HG02938 (cell line): ENCODE results near the gene C16orf89.

Source experiments
- ATAC-seq: cut with Tn5 transposase; IDR thresholded peaks from one replicate; pipeline ENCODE4 v1.9.1; 2021; ENCODE audit warnings: mild to moderate bottlenecking, moderate library complexity; ENCODE audit not compliant: unreplicated experiment

Gene C16orf89

DNA sequence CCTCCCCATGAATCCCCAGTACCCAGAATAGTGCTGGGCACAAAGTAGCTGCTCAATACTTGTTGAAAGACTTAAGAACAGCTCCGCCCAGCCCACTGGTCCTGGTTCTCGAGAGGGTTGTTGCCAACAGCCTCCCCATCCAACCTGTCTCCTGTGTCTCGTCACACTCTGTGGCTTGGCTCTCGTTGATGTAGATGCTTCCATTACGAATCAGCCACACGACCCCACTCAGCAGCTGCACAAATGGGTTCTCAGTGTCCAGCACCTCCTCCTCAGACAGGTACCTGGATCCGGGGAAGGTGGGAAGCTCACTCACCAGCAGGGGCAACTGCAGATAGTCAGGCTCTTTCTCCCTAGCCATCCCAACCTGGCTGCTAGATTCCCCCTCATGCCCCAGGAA lies 34.2 kb downstream of the C16orf89 start:
- ATAC-seq: no peak

GRCh38 chr16:5030251-5030870 lies 35.4 kb downstream of the C16orf89 start:
- no peak for ATAC-seq

DNA sequence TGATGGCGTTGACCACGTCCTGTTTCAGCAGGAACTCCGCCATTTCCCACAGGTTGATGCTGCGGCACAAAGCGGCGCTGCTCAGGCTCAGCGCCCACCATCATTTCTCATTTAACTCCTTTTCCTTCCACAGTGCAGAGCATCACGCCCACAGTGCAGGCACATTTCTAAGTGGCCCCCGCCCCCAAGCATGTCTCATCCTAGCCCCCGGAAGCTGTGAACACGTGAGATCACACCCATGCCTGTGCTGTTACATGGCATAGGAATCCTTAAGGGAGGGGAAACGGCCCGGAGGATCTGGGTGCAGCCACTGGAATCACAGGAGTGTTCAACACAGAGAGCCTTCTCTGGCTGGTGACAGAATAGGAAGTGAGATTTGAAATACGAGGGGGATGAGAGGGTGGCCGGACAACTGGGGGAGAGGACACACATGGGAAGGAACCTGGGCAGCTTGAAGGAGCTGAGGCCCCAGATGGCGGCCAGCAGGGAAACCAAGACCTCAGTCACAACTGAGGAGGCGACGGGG lies 36.7 kb downstream of the C16orf89 start:
- no peak for ATAC-seq

DNA sequence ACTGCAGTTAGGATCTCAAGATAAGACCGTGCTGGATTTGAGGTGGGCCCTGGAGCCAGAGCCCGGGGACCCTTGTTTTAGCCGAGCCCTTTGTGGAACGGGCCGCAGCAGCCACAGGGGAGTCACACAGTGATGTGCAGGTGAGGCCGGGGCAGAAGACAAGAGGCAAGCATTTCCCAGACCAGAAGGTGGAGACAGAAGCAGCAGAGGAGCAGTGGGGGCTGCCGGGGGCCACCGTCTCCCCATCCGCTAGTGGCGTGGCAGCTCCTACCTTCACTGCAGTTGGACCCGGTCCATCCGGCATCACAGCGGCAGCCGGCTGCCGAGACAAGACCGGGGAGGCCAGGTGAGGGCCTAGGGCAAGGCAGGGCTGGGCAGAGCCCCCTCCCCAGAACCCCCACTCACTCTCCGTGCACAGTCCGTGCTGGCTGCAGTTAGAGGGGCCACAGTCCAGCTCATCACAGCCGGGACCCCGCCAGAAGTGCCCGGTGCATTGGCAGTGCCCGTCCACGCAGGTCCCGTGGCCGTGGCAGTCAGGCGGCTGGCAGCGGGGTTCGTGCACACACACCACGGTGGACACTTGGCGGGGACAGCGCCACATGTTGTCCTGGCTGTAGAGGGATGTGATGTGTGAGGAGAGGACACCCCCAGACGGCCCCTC lies 38.1 kb downstream of the C16orf89 start:
- ATAC-seq: no peak

DNA sequence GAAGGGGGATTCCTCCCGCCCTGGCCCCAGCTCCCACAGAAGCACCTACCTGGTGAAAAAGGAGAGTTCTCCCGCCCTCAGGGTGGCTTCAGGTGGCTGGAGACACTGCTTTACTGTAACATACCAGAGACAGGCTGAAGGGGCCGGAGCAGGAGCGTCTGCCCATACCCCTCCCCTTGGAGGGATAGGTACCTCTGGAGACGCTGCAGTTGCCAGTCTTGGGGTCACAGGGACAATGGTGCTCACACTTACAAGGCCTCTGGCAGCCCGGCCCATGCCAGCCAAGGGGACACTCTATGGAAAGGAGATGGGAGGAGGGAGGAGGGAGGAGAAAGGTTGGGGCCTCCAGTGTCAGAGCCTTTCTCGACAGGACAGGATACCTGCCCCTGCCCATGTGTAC lies 38.7 kb downstream of the C16orf89 start:
- ATAC-seq: no peak

DNA sequence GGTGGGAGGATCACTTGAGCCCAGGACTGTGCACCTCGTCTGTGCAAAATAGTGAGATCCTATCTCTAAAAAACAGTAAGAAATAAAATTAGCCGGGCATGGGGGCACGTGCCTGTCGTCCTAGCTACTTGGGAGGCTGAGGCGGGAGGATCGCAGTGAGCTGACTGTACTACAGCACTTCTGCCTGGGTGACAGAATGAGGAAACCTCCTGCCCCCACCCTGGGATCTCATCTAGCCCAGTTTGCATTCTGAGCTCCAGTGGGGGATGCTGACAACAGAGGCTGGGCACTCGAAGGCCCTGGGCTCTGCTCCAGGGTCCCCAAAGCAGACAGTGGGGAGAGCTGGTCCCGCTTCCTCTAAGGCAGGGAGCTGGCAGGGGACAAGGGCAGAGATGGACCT lies 39.1 kb downstream of the C16orf89 start:
- no peak for ATAC-seq

DNA sequence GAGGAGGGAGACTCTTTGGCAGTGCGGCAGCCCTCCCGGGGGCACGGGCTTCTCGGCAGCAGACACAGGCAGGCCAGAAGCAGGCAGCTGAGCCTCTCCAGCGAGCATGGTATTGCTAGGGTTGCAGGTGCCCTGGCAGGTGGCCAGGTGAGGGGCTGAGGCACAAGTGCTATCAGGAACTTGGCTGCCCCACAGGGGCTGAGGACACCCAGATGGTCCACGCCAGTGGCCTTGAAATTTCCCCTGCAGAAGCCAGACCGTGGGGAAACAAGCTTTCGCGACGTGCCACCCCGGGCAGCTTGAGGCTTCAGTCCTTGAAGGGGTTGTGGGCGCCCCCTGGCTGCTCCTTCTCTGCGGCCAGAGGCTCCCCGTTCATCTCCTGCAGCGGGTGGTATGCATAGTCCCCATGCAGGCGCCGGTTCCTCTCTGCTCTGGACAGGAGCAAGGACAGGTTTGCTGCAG lies 40.6 kb downstream of the C16orf89 start:
- no peak for ATAC-seq

DNA sequence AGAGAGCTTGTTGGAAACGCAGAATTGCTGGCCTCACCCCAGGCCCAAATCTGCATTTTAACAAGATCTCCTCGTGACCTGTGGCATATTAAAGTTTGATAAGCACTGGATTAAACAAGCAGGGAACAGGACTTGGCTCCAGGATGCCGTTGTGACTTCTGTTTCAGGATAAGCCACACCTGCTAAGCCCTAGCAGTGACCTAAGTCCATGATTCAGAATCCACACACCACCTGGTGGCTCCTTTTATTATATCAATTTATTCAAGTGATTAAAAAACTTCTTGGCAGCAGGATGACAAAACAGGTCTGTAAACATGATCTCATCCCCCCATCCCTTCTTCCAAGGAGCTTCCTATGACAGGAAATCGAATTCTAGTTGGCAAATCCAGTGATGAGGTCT lies 41.1 kb downstream of the C16orf89 start:
- no peak for ATAC-seq

GRCh38 chr16:5022521-5022920 lies 43.2 kb downstream of the C16orf89 start:
- ATAC-seq: no peak

DNA sequence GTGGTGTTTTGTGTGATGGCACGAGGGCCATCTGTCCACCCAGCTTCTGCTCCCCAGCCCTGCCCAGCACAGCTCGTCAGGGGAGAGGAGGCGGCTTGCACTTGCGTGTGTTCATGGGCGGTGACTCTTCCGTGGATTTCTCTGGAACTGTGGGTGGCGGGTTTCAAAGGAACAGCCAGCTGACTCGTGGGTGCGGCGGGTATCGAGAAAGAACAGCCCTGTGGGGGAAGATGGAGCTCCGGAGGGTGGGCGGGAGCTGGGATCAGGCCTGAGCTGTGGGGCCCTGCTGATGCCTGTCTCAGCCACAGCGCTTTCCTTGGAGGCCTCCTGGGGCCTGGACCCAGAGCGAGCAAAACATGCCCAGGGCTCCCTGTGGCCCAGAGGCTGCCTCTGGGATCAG lies 45.2 kb downstream of the C16orf89 start:
- no peak for ATAC-seq

DNA sequence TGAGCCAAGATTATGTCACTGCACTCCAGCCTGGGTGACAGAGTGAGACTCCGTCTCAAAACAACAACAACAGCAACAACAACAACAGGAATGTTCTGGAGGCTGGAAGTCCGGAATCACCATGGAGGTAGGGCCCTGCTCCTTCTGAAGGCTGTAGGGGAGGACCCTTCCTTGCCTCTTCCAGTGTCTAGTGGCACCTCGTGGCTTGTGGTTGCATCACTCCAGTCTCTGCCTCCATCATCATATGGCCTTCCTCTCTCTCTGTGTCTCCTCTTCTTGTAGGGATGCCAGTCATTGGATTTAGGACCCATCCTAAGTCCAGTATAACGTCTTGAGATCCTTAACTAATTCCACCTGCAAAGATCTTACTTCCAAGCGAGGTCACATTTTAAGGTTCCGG lies 46.0 kb downstream of the C16orf89 start:
- ATAC-seq: no peak

DNA sequence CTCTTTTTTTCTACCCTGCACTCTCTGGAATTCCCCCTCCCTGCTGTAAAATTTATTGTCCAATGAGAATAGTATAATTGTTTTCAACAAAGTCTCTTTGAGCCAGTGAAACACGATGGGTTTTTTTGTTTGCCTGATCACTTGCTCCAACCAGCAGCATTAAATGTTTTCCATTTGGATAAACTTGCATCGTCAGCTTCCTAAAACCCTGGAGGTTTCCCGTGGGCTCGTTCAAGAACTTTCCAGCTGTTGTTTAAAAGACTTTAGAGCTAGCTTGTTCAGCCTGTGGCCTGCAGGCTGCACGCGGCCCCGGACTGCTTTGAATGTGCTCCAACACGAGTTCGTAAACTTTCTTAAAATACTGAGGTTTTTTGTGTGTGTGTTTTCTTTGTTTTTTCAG lies 47.0 kb downstream of the C16orf89 start:
- no peak for ATAC-seq

- no peak for ATAC-seq
Observed at GRCh38 chr16:5017678-5017969, 48.1 kb downstream of the C16orf89 start.

GRCh38 chr16:5016967-5017677 lies 48.6 kb downstream of the C16orf89 start:
- no peak for ATAC-seq

DNA sequence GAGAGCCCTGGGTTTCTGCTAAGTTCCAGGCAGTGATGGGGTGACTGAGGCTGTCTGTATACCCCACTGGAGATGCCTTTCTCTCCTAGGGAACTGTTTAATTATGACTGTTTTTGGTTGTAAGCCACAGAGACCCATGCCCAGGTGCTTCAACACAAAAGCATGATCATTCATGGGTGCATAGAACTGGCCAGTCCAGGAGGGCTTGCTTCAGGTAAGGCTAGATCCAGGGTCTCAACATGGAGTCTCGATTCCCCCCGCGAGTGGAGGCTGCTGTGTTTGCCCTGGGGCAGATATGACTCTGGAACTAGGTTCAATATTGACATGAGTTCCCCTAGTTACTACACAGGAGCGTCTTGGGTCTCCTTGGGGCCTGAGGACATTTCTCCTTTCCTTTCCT lies 49.9 kb downstream of the C16orf89 start:
- no peak for ATAC-seq

GRCh38 chr16:5015351-5015750 lies 50.4 kb downstream of the C16orf89 start:
- ATAC-seq: no peak

DNA sequence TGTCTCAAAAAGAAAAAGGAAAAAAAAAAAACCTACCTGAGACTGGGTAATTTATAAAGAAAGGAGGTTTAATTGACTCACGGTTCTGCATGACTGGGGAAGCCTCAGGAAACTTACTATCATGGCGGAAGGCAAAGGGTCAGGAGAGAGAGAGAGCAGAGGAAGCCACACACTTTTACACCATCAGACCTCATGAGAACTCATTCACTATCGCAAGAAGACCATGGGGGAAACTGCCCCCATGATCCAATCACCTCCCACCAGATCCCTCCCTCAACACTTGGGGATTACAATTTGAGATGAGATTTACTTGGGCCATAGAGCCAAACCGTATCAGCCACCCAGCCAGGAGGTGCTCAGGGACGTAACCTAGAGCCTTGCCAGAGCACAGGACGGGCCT lies 52.9 kb downstream of the C16orf89 start:
- no peak for ATAC-seq

GRCh38 chr16:5011637-5012036 lies 54.1 kb downstream of the C16orf89 start:
- no peak for ATAC-seq

DNA sequence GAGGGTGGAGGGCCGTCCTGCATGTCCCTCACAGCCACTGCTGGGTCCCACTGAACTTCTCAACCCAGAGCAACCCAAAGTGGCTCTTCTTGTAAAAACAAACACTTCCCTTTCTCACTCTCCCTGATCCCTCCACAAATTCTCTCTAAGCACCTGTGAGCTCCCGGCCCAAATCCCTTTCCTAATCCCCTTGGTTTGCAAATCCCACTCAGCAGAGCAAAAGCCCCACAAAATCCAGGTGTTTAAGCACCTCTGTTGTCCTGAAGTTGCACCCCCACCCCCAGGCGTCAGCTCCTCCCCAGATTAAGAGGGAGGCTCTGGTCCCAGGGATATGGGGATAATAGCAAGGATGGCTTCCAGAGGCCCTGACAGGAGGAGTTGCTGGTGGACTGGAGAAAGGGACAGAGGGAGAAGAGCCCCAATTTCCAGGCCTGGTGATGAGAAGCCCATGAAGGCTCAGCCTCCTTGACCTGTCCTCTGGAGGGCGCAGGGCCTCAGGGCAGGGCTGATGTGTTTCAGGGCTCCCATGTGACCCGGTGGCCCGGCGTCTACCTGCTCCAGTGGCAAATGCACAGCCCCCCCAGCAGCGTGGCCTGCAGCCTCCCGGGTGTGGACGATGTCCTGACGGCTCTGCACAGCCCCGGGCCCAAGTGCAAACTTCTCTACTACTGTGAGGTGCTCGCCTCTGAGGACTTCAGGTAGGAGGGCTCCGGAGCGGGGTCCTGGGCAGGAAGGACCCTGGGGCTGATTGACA lies 55.0 kb downstream of the C16orf89 start:
- no peak for ATAC-seq

- no peak for ATAC-seq
Observed at GRCh38 chr16:5008311-5008731, 57.4 kb downstream of the C16orf89 start.

DNA sequence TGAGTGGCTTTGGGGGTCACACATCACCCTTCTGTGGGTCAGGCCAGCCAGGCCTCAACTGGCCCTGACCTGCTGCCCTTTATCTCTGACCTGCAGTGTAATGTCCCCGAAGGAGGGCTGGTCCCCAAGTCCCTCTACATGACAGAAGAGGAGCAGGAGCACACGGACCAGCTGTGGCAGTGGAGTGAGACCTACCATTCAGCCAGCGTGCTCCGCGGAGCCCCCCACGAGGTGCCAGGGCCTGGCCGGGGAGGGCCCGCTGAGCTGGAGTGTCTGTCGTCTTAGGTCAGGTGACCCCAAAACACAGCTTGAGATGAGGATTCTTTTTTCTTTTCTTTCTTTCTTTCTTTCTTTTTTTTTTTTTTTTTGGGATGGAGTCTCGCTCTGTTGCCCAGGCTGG lies 58.5 kb downstream of the C16orf89 start:
- ATAC-seq: no peak
